ENCODE measurements around the gene COX20. TPM values are rescaled to one million over a fixed set of nuclear protein-coding genes. Genes with fewer than 3 reads are reported as not detected.
A peak's percentile ranks its signal among the peaks of the same experiment; 100 is the strongest.

Gene COX20
- total RNA-seq, 2 donors from 2014 or later = 23.5 to 28.1 TPM

DNA sequence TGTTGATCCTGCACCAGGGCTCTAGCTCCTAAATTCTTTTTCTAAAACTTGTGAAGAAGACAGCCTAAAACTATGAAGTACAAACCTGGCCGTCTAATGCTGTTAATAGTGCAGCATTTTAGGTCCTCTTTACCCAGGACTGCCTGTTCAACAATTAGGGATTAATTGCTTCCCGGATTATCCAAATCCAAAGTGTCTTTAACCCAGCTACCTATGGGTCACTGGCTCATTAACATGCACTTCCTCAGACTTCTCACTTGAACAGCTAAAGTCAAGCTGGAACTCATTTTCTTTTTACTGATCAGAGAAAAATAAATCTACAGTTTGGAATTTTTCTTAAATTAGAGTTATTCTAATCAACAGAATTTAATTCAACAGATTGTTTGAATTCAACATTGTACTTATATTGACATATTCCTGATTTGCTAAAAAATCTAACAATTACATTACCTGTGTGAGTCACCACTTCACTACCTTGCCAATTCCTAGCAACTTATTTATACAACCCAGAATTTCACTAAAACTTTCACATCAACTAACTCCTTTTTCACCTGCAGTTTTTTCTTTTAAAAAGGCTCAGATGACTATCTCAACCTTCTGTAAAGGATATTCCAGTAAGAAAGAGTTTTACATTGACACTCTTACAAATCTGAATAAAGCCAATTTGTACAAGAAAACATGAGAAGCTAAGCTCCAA is 25.6 kb downstream of the COX20 start:
- no peak for ATAC-seq
- no peak for DNase-seq (ENCODE audit: low spot score in 2 of 2)
- Mint-ChIP-seq H3K36me3 (peaks cover 64 to 73% of the 10 kb centered on the region in 2 donors), H3K9me3 (no peaks in the 10 kb centered on the region), H3K27ac (peak overlapping the region; percentile 88 to 93)

DNA sequence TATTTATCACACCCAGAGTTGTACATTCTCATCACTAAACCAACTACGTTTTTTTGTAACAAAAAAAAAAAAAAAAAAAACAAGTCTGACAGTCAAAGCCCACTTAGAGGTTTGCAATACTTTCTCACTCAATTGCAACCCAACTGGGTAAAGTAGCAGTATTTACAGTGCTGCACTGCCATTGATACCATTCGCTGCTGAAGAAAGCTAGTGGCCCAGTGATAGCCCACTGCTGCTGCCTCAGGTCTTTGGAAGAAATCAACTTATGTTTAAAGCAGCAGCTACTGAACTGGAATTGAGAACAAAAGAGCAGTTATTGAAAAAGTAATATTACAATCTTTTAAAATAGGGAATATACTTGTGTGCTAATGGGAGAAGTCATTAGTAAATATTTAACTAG is 26.2 kb downstream of the COX20 start:
- Mint-ChIP-seq H3K9me3 (no peaks in the 10 kb centered on the region), H3K36me3 (peaks cover 58 to 67% of the 10 kb centered on the region in 2 donors), H3K27ac (peak overlapping the region; percentile 88 to 93)
- ATAC-seq (no peak), DNase-seq (ENCODE audit: low spot score in 2 of 2) (no peak)

DNA sequence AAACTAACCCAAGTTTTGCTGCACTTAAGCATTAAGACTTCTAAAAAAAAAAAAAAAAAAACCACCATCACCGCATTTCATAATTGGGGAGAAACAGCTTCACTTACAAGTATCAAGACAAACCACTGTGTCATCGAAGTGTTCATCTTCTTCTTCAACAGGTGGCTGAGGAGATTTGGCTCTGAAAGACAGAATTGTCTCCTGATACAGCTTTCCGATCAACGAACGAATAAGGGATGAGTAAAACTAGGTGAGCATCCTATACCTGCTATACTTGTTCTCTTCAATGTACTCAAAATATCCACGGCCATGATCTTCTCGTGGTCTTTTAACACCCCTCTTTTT is 26.9 kb downstream of the COX20 start:
- ATAC-seq = no peak
- peak overlapping the region; percentile 93 to 99 for H3K27ac Mint-ChIP-seq
- H3K36me3 Mint-ChIP-seq = peaks cover 57 to 61% of the 10 kb centered on the region in 2 donors
- no peaks in the 10 kb centered on the region for H3K9me3 Mint-ChIP-seq
- DNase-seq (ENCODE audit: low spot score in 2 of 2) = no peak

DNA sequence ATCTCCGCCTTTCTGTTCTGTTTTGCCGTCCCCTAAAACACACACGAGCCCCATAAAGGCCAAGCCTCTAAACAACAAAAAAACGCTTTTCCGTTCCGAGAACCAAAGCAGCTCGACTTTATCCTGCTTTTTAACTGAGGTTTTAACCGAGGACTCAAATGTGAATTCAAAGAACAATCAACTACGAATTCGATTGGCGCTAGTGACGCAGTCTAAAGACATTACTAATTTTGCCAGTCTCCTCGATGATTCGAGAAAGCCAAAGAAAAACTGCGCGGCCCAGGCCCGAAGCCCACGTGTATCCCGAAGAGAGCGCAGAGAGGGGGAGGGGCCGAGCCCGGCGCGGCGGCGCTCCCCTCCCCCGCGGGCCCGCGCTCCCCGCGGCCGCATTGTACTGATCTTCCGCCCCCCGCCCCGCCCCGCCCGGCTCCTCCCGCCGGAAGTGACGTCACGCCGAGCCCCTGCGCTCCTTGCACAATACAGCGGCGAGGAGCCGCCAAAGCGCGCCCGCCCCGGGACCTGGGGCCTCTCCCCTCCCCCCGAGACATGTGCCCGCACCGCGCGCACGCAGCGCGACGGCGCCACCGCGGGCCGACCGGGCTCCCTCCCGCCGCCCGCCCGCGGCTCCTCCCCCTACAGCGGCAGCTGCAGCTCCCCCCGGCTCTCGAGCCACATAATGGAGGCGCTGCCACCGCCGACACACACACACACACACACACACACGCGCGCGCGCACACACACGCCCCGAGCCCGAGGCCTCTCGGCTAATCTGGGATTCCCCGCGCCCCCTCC is 27.4 kb downstream of the COX20 start:
- ATAC-seq (peak; percentile 67 to 77), DNase-seq (ENCODE audit: low spot score in 2 of 2) (peak; percentile 91 to 92)
- Mint-ChIP-seq H3K36me3 (peaks cover 52 to 55% of the 10 kb centered on the region in 2 donors), H3K9me3 (no peaks in the 10 kb centered on the region), H3K27ac (peak overlapping the region; percentile 93 to 99)

DNA sequence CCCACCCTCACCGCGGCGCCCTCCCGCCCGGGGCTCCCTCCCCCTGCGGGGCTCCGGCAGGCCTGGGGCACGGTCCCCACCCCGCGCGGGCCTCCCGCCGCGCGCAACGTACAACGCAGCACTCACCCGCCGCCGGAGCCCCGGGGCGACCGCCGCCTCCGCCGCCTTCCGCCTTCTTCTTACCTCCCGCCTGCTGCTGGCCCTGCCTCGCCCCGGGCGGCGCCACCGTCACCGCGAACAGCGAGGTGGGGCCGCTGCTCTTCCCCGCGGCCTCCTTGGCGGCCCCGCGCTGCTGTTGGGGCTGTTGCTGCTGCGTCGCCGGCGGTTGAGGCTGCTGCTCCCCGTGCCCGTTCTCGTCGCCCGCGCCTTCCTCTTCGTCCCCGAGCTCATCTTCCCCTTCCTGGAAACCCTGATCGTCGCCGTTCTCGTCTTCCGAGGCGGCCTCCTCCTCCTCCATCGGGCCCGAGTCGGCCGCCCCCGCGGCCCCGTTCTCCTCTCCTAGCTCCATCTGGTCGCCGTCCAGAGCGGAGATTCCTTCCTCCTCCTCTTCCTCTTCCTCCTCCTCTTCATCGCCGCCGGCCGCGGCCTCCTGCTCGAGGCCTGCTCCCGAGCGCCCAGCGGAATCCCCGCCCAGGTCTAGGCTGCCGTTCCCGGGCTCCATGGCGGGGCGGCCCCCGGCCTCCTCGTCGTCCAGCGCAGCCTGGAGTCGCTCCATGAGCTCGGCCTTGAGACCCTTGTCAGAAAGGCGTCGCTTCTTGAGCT is 28.2 kb downstream of the COX20 start:
- DNase-seq (ENCODE audit: low spot score in 2 of 2) (peak; percentile 33 to 61), ATAC-seq (peak in 1 of 2 donors; percentile 1)
- H3K27ac Mint-ChIP-seq = peak overlapping the region; percentile 93 to 99
- no peaks in the 10 kb centered on the region for H3K9me3 Mint-ChIP-seq
- H3K36me3 Mint-ChIP-seq = peaks cover 46 to 47% of the 10 kb centered on the region in 2 donors

- ATAC-seq = peak; percentile 78 to 80
- peaks cover 40 to 41% of the 10 kb centered on the region in 2 donors for H3K36me3 Mint-ChIP-seq
- peak; percentile 96 to 97 for DNase-seq (ENCODE audit: low spot score in 2 of 2)
- peak within 1 kb of the TSS; percentile 93 to 99 for H3K27ac Mint-ChIP-seq
- no peaks in the 10 kb centered on the region for H3K9me3 Mint-ChIP-seq
These were observed 29.0 kb downstream of the COX20 start, which contains the start of gene HNRNPU for GRCh38 chr1:244864253-244865027. Gene HNRNPU (minus strand): TSS chr1:244864543. CDS start chr1:244864307, 236 bp downstream.

DNA sequence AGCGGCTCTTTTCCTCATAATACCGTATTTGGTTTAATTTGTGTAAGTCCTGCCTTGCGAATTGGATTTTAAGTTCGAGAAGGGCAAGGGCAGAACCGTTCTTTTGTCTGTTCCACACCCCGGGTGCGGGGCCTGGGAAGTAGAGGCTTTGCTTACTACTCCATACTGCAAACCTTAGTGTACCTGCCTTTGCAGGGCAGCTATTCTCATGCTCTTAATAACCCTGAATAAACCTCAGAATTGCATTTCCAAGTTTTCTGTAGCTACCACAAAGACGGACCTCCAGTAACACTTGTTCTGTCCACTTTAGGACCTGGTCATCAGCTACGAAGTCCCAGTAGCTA is 29.5 kb downstream of the COX20 start:
- Mint-ChIP-seq H3K9me3 (no peaks in the 10 kb centered on the region), H3K27ac (peak overlapping the region; percentile 93 to 97), H3K36me3 (peaks cover 36 to 38% of the 10 kb centered on the region in 2 donors)
- ATAC-seq = no peak
- peak in 1 of 2 donors; percentile 37 for DNase-seq (ENCODE audit: low spot score in 2 of 2)

DNA sequence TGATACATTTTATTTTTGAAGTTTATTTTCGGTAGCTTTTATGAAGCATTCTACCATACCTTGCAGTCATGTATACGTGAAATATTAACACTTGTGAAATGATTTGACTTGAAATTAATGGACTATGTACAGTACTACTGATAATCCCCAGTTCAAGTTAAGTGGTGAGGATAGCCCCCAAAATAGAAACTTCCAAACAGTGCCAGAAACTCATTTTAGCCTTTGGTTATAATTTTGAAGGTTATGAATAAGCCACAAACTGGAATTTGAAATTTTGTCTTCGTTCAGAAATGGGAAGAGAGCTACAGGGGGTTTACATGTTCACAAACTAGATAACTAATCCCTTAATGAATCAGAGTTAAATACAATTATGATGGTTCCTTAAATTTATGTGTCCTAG is 30.4 kb downstream of the COX20 start:
- Mint-ChIP-seq H3K9me3 (no peaks in the 10 kb centered on the region), H3K27ac (peak overlapping the region in 1 of 2 donors; percentile 93), H3K36me3 (peaks cover 28 to 33% of the 10 kb centered on the region in 2 donors)
- ATAC-seq (no peak), DNase-seq (ENCODE audit: low spot score in 2 of 2) (no peak)

DNA sequence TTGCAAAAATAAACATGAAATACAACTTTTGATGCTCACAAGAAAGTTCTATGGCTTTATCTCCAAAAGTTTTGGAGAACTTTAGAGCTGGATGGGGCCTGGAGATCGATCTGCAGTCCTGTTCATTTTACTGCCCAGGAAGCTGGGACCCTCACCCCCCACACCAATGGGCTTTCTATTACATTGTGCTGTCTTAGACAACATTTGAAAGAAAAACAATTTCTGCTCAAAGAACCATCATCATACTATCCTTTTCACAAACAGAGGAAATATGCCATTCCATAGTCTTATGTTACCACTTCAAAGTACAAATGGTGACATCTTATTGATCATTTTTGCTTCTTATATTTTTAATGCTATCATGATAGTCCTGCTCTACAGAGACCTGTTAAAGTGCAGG is 30.9 kb downstream of the COX20 start:
- DNase-seq (ENCODE audit: low spot score in 2 of 2) (no peak), ATAC-seq (no peak)
- Mint-ChIP-seq H3K27ac (peak overlapping the region in 1 of 2 donors; percentile 66), H3K9me3 (no peaks in the 10 kb centered on the region), H3K36me3 (peaks cover 22 to 27% of the 10 kb centered on the region in 2 donors)

- ATAC-seq = no peak
- no peak for DNase-seq (ENCODE audit: low spot score in 2 of 2)
- Mint-ChIP-seq H3K27ac (no peak overlapping the region), H3K9me3 (no peaks in the 10 kb centered on the region), H3K36me3 (peaks cover 5 to 11% of the 10 kb centered on the region in 2 donors)
These were observed 33.3 kb downstream of the COX20 start for GRCh38 chr1:244868484-244869363.

- DNase-seq (ENCODE audit: low spot score in 2 of 2) (no peak), ATAC-seq (no peak)
- Mint-ChIP-seq H3K27ac (no peak overlapping the region), H3K36me3 (peaks cover 0 to 5% of the 10 kb centered on the region in 2 donors), H3K9me3 (no peaks in the 10 kb centered on the region)
These were observed 33.9 kb downstream of the COX20 start for GRCh38 chr1:244869364-244869827.

GRCh38 chr1:244869950-244870349 is 34.5 kb downstream of the COX20 start:
- no peak for DNase-seq (ENCODE audit: low spot score in 2 of 2)
- Mint-ChIP-seq H3K36me3 (peaks cover 0 to 2% of the 10 kb centered on the region in 2 donors), H3K9me3 (no peaks in the 10 kb centered on the region), H3K27ac (no peak overlapping the region)
- ATAC-seq = no peak

- Mint-ChIP-seq H3K36me3 (no peaks in the 10 kb centered on the region), H3K9me3 (no peaks in the 10 kb centered on the region), H3K27ac (no peak overlapping the region)
- ATAC-seq = no peak
- DNase-seq (ENCODE audit: low spot score in 2 of 2) = no peak
These were observed 39.6 kb downstream of the COX20 start for GRCh38 chr1:244874974-244875579.

- ATAC-seq (no peak), DNase-seq (ENCODE audit: low spot score in 2 of 2) (no peak)
- Mint-ChIP-seq H3K36me3 (no peaks in the 10 kb centered on the region), H3K27ac (no peak overlapping the region), H3K9me3 (no peaks in the 10 kb centered on the region)
These were observed 40.9 kb downstream of the COX20 start for GRCh38 chr1:244876228-244876910.

DNA sequence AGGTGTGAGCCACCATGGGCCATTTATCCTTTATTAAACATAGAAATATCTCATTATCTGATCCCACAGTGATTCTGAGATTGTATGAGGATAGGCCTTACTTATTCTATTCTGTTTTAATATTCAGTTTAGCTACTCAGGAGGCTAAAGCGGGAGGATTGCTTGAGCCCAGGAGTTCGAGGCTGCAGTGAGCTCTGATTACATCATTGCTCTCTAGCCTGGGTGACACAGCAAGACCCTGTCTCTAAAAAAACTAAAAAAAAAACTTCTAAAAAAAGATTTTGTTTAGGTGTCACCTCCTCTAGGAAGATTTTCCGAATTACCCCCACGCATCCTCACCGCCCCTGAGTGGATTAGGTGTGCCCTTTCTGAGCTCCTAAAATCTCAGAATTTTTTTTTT is 43.2 kb downstream of the COX20 start:
- Mint-ChIP-seq H3K27ac (no peak overlapping the region), H3K9me3 (no peaks in the 10 kb centered on the region), H3K36me3 (no peaks in the 10 kb centered on the region)
- DNase-seq (ENCODE audit: low spot score in 2 of 2) (no peak), ATAC-seq (no peak)

Measured in activated naive CD4-positive, alpha-beta T cell treated with anti-CD3 and anti-CD28 coated beads, Interleukin-2, amount 50 U/mL, for 72 hours (primary cell).